Measurements from ENCODE around the gene MTIF3. TPM values are rescaled to one million over a fixed set of nuclear protein-coding genes. Genes with fewer than 3 reads are reported as not detected.

The MTIF3 gene
- total RNA-seq, 1 experiment from 2014 or later = 31.6 TPM

GRCh38 chr13:27483421-27483820 lies 33.1 kb upstream of the MTIF3 start:
- no peak for TF ChIP-seq CTCF (conservative IDR thresholded peaks at IDR 0.05)
- H3K27me3 Mint-ChIP-seq (ENCODE audit: low read depth) = peaks cover 15% of the 10 kb centered on the region
- Histone ChIP-seq H3K9me3 (ENCODE audit: control insufficient read depth, low read depth, low read length) (no peaks in the 10 kb centered on the region), H4K5ac (ENCODE audit: insufficient read length, low read depth, low read length) (no peak overlapping the region), H3K79me1 (ENCODE audit: insufficient read depth, low read depth, low read length, poor library complexity, severe bottlenecking) (no peaks in the 10 kb centered on the region), H3K23ac (ENCODE audit: insufficient read length, low read depth, low read length) (no peak overlapping the region), H3K27ac (ENCODE audit: insufficient read length, low read depth, low read length) (no peak overlapping the region), H3T11ph (ENCODE audit: low read length) (no peak overlapping the region), H2BK5ac (ENCODE audit: insufficient read length, low read length) (no peak overlapping the region), H3K79me2 (ENCODE audit: insufficient read depth, low read length) (no peaks in the 10 kb centered on the region), H3K23me2 (ENCODE audit: insufficient read length, low read depth, low read length, poor library complexity, severe bottlenecking) (no peaks in the 10 kb centered on the region), H3K4me1 (ENCODE audit: insufficient read depth, low read length) (no peaks in the 10 kb centered on the region), H2BK12ac (ENCODE audit: insufficient read length, low read depth, low read length) (no peak overlapping the region), H3K56ac (ENCODE audit: insufficient read length, low read depth, low read length) (no peak overlapping the region), H2AK5ac (ENCODE audit: insufficient read length, low read length) (no peak overlapping the region), H3K27me3 (ENCODE audit: insufficient read depth, low read length) (no peaks in the 10 kb centered on the region), H3K4ac (ENCODE audit: low read depth, low read length) (no peak overlapping the region), H4K91ac (ENCODE audit: insufficient read length, low read depth, low read length) (no peak overlapping the region), H2BK15ac (ENCODE audit: low read depth, low read length) (no peak overlapping the region), H4K20me1 (ENCODE audit: control insufficient read depth, insufficient read depth, insufficient read length) (no peaks in the 10 kb centered on the region), H3K14ac (ENCODE audit: insufficient read depth, low read length) (no peak overlapping the region; the same call in 1 of the 2 replicates), H4K8ac (replicated peaks; ENCODE audit: insufficient read length, low read depth, low read length) (no peak overlapping the region), H2AFZ (ENCODE audit: low read length) (no peak overlapping the region), H3K18ac (ENCODE audit: insufficient read length, low read depth, low read length) (no peak overlapping the region), H2BK20ac (ENCODE audit: low read depth, low read length, poor library complexity, severe bottlenecking) (no peak overlapping the region), H2BK120ac (ENCODE audit: low read depth, low read length, poor library complexity, severe bottlenecking) (no peak overlapping the region), H3K4me2 (ENCODE audit: insufficient read depth, insufficient read length, low read length) (no peak overlapping the region), H3K9ac (ENCODE audit: extremely low read depth, insufficient read length, low read length) (no peak overlapping the region)
- no peak overlapping the region for H3K4me3 Mint-ChIP-seq
- no peak for DNase-seq
- no CpG with 5 or more reads among the region's 11 CpGs for WGBS (ENCODE audit: extremely low coverage, insufficient read length, low lambda C conversion rate)
- no peaks in the 10 kb centered on the region; a peak in 1 of 5 replicates for H3K9me3 Mint-ChIP-seq
- H3K27ac Mint-ChIP-seq = no peak overlapping the region
- peaks cover 4% of the 10 kb centered on the region in 2 experiments for H3K4me1 Mint-ChIP-seq
- H3K36me3 Mint-ChIP-seq (ENCODE audit: insufficient read depth in 1 of 3, low read depth in 3 of 3) = no peaks in the 10 kb centered on the region

Measured in H9 (cell line).